ENCODE results near the gene MAD1L1. TPM values are rescaled to one million over a fixed set of nuclear protein-coding genes. Genes with fewer than 3 reads are reported as not detected.

Gene MAD1L1
- polyA plus RNA-seq, 1 experiment, result 32.0 TPM

DNA sequence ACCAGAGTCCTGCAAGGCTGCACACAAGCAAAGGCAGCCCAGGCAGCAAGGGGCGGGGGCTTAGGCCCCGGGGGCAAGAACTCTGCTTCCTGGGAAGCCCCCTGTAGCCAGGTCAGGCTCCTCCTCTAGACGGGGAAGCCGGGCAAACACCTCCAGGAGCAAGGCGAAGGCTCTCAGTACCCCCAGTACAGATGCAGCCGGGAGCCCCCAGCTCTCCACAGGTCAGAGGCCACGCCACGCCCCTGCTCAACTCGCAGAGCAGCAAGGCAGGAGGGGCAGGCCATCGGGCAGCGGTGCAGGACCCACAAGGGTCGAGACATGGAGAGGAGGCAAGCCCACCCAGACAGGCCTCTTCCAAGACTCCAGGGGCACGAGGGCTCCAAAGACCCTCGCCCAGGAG lies 108.8 kb downstream of the MAD1L1 start:
- H3K27me3 ChIP-seq (ENCODE audit: control insufficient read depth, insufficient read depth, low read length), result no peaks in the 10 kb centered on the region
- no peak overlapping the region for H3K4me3 ChIP-seq (ENCODE audit: low read depth, low read length)
- ChIA-PET CTCF (interaction anchor here (1.4 kb wide), 1 partner anchor 34 kb away, joined by 3 read pairs; no protein-coding TSS in a partner anchor), POLR2A (no interaction called here)
- peaks cover 7% of the 10 kb centered on the region for H3K36me3 ChIP-seq (ENCODE audit: control insufficient read depth, insufficient read depth, low read length)
- TF ChIP-seq, protein P1, sequence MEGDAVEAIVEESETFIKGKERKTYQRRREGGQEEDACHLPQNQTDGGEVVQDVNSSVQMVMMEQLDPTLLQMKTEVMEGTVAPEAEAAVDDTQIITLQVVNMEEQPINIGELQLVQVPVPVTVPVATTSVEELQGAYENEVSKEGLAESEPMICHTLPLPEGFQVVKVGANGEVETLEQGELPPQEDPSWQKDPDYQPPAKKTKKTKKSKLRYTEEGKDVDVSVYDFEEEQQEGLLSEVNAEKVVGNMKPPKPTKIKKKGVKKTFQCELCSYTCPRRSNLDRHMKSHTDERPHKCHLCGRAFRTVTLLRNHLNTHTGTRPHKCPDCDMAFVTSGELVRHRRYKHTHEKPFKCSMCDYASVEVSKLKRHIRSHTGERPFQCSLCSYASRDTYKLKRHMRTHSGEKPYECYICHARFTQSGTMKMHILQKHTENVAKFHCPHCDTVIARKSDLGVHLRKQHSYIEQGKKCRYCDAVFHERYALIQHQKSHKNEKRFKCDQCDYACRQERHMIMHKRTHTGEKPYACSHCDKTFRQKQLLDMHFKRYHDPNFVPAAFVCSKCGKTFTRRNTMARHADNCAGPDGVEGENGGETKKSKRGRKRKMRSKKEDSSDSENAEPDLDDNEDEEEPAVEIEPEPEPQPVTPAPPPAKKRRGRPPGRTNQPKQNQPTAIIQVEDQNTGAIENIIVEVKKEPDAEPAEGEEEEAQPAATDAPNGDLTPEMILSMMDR (IDR thresholded peaks at IDR 0.05; ENCODE audit: insufficient read depth, low read depth, low read length), result no peak
- DNase-seq (ENCODE audit: low read depth), result no peak

DNA sequence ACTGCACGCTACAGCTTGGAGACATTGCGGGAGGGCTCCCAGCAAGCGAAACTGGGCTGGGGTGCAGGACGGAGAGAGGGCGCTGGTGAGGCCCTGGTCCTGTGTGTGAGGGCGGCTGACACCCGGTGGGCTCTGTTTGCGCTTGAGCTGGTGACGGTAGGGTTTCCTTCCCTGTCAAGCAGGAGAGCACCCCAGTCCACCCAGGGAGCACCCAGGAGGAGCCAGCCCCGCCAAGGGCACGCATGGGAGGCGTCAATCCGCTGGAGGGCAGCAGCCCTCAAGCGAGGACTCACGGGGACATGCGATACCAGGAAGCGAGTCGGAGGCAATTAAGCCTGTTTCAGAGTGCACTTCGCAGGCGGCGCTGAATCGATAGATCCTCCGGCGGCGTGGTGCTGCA lies 109.4 kb downstream of the MAD1L1 start:
- POLR2A ChIA-PET, result no interaction called here
- Histone ChIP-seq H3K27me3 (ENCODE audit: control insufficient read depth, insufficient read depth, low read length) (no peaks in the 10 kb centered on the region), H3K36me3 (ENCODE audit: control insufficient read depth, insufficient read depth, low read length) (peaks cover 7% of the 10 kb centered on the region), H3K4me3 (ENCODE audit: low read depth, low read length) (no peak overlapping the region)
- TF ChIP-seq, protein P1 (IDR thresholded peaks at IDR 0.05; ENCODE audit: insufficient read depth, low read depth, low read length), result no peak
- DNase-seq (ENCODE audit: low read depth), result no peak
- CTCF ChIA-PET, result interaction anchor here (1.4 kb wide), 1 partner anchor 34 kb away, joined by 3 read pairs; no protein-coding TSS in a partner anchor

GRCh38 chr7:2122651-2123050 lies 110.1 kb downstream of the MAD1L1 start:
- no peaks in the 10 kb centered on the region for H3K27me3 ChIP-seq (ENCODE audit: control insufficient read depth, insufficient read depth, low read length)
- no peak for DNase-seq (ENCODE audit: low read depth)
- H3K36me3 ChIP-seq (ENCODE audit: control insufficient read depth, insufficient read depth, low read length), result peaks cover 7% of the 10 kb centered on the region
- ChIA-PET CTCF (interaction anchor here (1.4 kb wide), 1 partner anchor 35 kb away, joined by 3 read pairs; no protein-coding TSS in a partner anchor), POLR2A (interaction anchor here (0.7 kb wide), 1 partner anchor 83 kb away, joined by 3 read pairs; no protein-coding TSS in a partner anchor)
- no peak overlapping the region for H3K4me3 ChIP-seq (ENCODE audit: low read depth, low read length)
- TF ChIP-seq, protein P1 (IDR thresholded peaks at IDR 0.05; ENCODE audit: insufficient read depth, low read depth, low read length), result no peak

DNA sequence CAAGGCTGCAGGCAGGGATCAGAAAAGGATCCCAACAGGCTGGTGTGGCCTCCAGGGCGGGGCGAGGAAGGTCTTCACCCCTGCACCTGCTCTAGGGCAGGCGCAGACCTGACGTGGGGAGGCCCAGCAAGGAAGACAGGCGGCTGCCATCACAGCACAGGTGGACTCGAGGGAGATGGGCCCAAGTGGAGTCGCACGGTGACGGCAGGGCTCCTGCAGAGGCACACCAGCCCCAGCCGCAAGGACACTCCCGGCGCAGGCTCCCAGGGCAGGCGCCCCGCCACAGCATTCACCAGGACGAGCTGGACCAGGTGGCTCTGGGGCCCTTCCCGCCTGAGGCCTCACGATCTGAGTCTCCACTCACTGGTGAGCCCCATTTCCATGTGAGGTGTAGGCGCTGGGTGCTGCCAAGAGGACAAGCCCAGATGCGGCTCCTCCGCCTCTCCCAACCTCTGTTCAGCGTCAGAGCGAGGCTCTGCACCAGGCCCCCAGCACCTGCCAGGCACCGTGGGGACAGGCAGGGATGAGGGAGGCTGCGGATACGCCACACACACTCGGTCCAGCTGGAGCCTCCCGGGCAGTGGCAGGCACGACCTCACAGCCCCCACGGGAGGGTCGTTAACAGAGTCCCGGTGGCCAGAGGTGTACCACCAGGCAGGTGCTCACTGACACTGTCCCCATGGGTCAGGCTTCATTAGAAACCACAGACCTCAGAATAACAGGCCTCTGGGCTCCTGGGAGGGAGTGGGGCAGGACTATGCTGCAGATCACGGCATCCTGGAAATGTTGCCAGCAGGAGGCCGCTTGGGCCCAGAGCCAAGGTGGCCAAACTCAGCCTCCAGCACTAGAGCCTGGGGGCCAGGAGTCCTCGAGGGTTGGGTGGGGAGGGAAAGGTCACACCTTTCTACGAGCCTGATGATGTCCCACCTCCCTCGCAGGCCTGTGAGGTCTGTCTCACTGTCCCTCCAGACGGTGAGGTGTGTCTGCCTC lies 111.6 kb downstream of the MAD1L1 start:
- no peak for DNase-seq (ENCODE audit: low read depth)
- ChIA-PET POLR2A (no interaction called here), CTCF (no interaction called here)

GRCh38 chr7:2120251-2120660 lies 112.5 kb downstream of the MAD1L1 start:
- H3K27me3 ChIP-seq (ENCODE audit: control insufficient read depth, insufficient read depth, low read length), result no peaks in the 10 kb centered on the region
- POLR2A ChIA-PET, result no interaction called here
- H3K4me3 ChIP-seq (ENCODE audit: low read depth, low read length), result no peak overlapping the region
- no peak for DNase-seq (ENCODE audit: low read depth)
- H3K36me3 ChIP-seq (ENCODE audit: control insufficient read depth, insufficient read depth, low read length), result peaks cover 2% of the 10 kb centered on the region
- TF ChIP-seq, protein P1 (IDR thresholded peaks at IDR 0.05; ENCODE audit: insufficient read depth, low read depth, low read length), result no peak
- CTCF ChIA-PET, result interaction anchor here (1.4 kb wide), 1 partner anchor 9 kb away, joined by 5 read pairs; no protein-coding TSS in a partner anchor

More for the DNA sequence above, 111.6 kb downstream of the MAD1L1 start:
- TF ChIP-seq, protein P1 (IDR thresholded peaks at IDR 0.05; ENCODE audit: insufficient read depth, low read depth, low read length), result no peak
- Histone ChIP-seq H3K36me3 (ENCODE audit: control insufficient read depth, insufficient read depth, low read length) (peaks cover 7% of the 10 kb centered on the region), H3K4me3 (ENCODE audit: low read depth, low read length) (no peak overlapping the region), H3K27me3 (ENCODE audit: control insufficient read depth, insufficient read depth, low read length) (no peaks in the 10 kb centered on the region)
